Prostate gland (tissue), 2 donors: Measurements from ENCODE around the gene GRN.

Source experiments
- CTCF ChIP-seq, 4 experiments: fragments of 200-600 bp in 2 of 4; fragments of 450-650 bp in 2 of 4; sonication (generic) in 2 of 4; IDR thresholded peaks; 1 replicate in 3 of 4; 2 replicates in 1 of 4; pipeline ENCODE4 v1.5.1; 2016 to 2019; ENCODE audit warnings: antibody characterized with exemption in 4 of 4, mild to moderate bottlenecking in 2 of 4, moderate library complexity in 2 of 4
- POLR2A ChIP-seq: fragments of 450-650 bp; IDR thresholded peaks from one replicate; pipeline ENCODE4 v1.6.1; 2016; ENCODE audit warnings: antibody characterized with exemption, mild to moderate bottlenecking
- POLR2AphosphoS5 ChIP-seq: sonication (generic); formaldehyde crosslinking; IDR thresholded peaks from one replicate; pipeline ENCODE4 v1.6.1; 2017; ENCODE audit warnings: antibody characterized with exemption

- TF ChIP-seq CTCF (IDR thresholded peaks at IDR 0.05) (no peak), POLR2AphosphoS5 (no peak), POLR2A (no peak)
Measured at GRCh38 chr17:44334315-44334714, 10.8 kb upstream of the GRN start.
